Astrocyte of the cerebellum (primary cell): ENCODE measurements around the gene HPSE2.

Experiments used
- DNase-seq: peaks from one replicate; pipeline ENCODE4 v3.0.0-alpha.2; 2011; ENCODE audit warnings: low read depth
- H3K4me3 ChIP-seq: 2 replicates; pipeline ENCODE4 v1.5.1; 2011; ENCODE audit warnings: mild to moderate bottlenecking, low read depth, low read length, moderate library complexity
- CTCF ChIP-seq: IDR thresholded peaks from 2 replicates; pipeline ENCODE4 v1.5.1; 2012; ENCODE audit warnings: low read length, low read depth, moderate library complexity, mild to moderate bottlenecking; ENCODE audit errors: missing control alignments
- in situ Hi-C: cut with HindIII; loops from 2 replicates; pipeline ENCODE4 v1.10.0; 2017; ENCODE audit warnings: low sequenced_read_pairs

Gene HPSE2

GRCh38 chr10:98419469-98420261 lies 816.0 kb downstream of the HPSE2 start:
- no peak for TF ChIP-seq CTCF
- DNase-seq = no peak
- in situ Hi-C loops = no loop called here

GRCh38 chr10:98418665-98419468 lies 816.8 kb downstream of the HPSE2 start:
- DNase-seq = no peak
- H3K4me3 ChIP-seq = no peak overlapping the region
- in situ Hi-C loops = no loop called here
- no peak for TF ChIP-seq CTCF

More at GRCh38 chr10:98419469-98420261, 816.0 kb downstream of the HPSE2 start:
- H3K4me3 ChIP-seq = no peak overlapping the region

GRCh38 chr10:98417973-98418664 lies 817.5 kb downstream of the HPSE2 start:
- in situ Hi-C loops = no loop called here
- TF ChIP-seq CTCF = no peak
- H3K4me3 ChIP-seq = no peak overlapping the region
- DNase-seq = no peak

- TF ChIP-seq CTCF = no peak
- no peak for DNase-seq
- no peak overlapping the region for H3K4me3 ChIP-seq
- in situ Hi-C loops = no loop called here
Measured at GRCh38 chr10:98417481-98417959, 818.1 kb downstream of the HPSE2 start.

- no peak for TF ChIP-seq CTCF
- no peak for DNase-seq
Measured at GRCh38 chr10:98416606-98417388, 818.9 kb downstream of the HPSE2 start.

More at GRCh38 chr10:98416606-98417388, 818.9 kb downstream of the HPSE2 start:
- H3K4me3 ChIP-seq = no peak overlapping the region
- in situ Hi-C loops = no loop called here
